Glutamatergic neuron (in vitro differentiated cells): ENCODE data around the gene ADAMTS6. TPM values are rescaled to one million over a fixed set of nuclear protein-coding genes. Genes with fewer than 3 reads are reported as not detected.

ENCODE experiments used
- DNase-seq: peaks from one replicate; pipeline ENCODE4 v3.0.0; 2022
- H3K27ac Mint-ChIP-seq: one replicate; pipeline ENCODE4 v1.8.0; 2020; ENCODE audit warnings: mild to moderate bottlenecking, mixed read lengths, inconsistent platforms; ENCODE audit not compliant: unreplicated experiment
- H3K27me3 Mint-ChIP-seq: one replicate; pipeline ENCODE4 v1.8.0; 2020; ENCODE audit warnings: mild to moderate bottlenecking, moderate library complexity, mixed read lengths, inconsistent platforms; ENCODE audit not compliant: unreplicated experiment
- H3K36me3 Mint-ChIP-seq: one replicate; pipeline ENCODE4 v1.8.0; 2020; ENCODE audit warnings: mild to moderate bottlenecking, mixed read lengths, inconsistent platforms; ENCODE audit not compliant: unreplicated experiment
- H3K4me1 Mint-ChIP-seq: one replicate; pipeline ENCODE4 v1.8.0; 2020; ENCODE audit warnings: mild to moderate bottlenecking, low read depth, mixed read lengths, inconsistent platforms; ENCODE audit not compliant: unreplicated experiment
- H3K4me3 Mint-ChIP-seq: one replicate; pipeline ENCODE4 v1.8.0; 2020; ENCODE audit warnings: mild to moderate bottlenecking, mixed read lengths, inconsistent platforms; ENCODE audit not compliant: unreplicated experiment
- H3K9me3 Mint-ChIP-seq: one replicate; pipeline ENCODE4 v1.8.0; 2020; ENCODE audit warnings: mild to moderate bottlenecking, moderate library complexity, mixed read lengths, inconsistent platforms; ENCODE audit not compliant: unreplicated experiment
- CTCF ChIP-seq: fragments of 200-600 bp; sonication (generic); IDR thresholded peaks from one replicate; pipeline ENCODE4 v1.5.0; 2021; ENCODE audit not compliant: partially characterized antibody, unreplicated experiment
- total RNA-seq: library from RNA; stranded (reverse); fragmentation: NEBNext Ultra II Directional; extraction: Animal tissue kit (Norgen Biotek cat#: 25700); gene quantifications from one replicate; pipeline ENCODE4 v1.2.1, GENCODE V29; 2021; ENCODE audit not compliant: unreplicated experiment

ADAMTS6 gene
- total RNA-seq, 1 donor from 2014 or later, result 2.1 TPM

- Mint-ChIP-seq H3K27me3 (no peaks in the 10 kb centered on the region), H3K4me1 (no peaks in the 10 kb centered on the region), H3K36me3 (no peaks in the 10 kb centered on the region), H3K4me3 (no peak overlapping the region), H3K9me3 (no peaks in the 10 kb centered on the region), H3K27ac (no peak overlapping the region)
- no peak for TF ChIP-seq CTCF
- no peak for DNase-seq
These were observed 47.6 kb downstream of the ADAMTS6 start for GRCh38 chr5:65434122-65434521.

- DNase-seq, result no peak
- H3K4me3 Mint-ChIP-seq, result no peak overlapping the region
- H3K27me3 Mint-ChIP-seq, result no peaks in the 10 kb centered on the region
- no peak for TF ChIP-seq CTCF
- H3K9me3 Mint-ChIP-seq, result no peaks in the 10 kb centered on the region
- H3K36me3 Mint-ChIP-seq, result no peaks in the 10 kb centered on the region
- H3K4me1 Mint-ChIP-seq, result no peaks in the 10 kb centered on the region
- no peak overlapping the region for H3K27ac Mint-ChIP-seq
These were observed 55.1 kb downstream of the ADAMTS6 start for GRCh38 chr5:65426656-65427055.

- TF ChIP-seq CTCF, result no peak
- DNase-seq, result no peak
- no peak overlapping the region for H3K27ac Mint-ChIP-seq
- peaks cover under 1% of the 10 kb centered on the region for H3K9me3 Mint-ChIP-seq
- H3K27me3 Mint-ChIP-seq, result no peaks in the 10 kb centered on the region
- no peak overlapping the region for H3K4me3 Mint-ChIP-seq
- peaks cover 6% of the 10 kb centered on the region for H3K36me3 Mint-ChIP-seq
- no peaks in the 10 kb centered on the region for H3K4me1 Mint-ChIP-seq
These were observed 58.1 kb downstream of the ADAMTS6 start for GRCh38 chr5:65423623-65424022.

- TF ChIP-seq CTCF, result no peak
- no peak overlapping the region for H3K27ac Mint-ChIP-seq
- peaks cover 2% of the 10 kb centered on the region for H3K9me3 Mint-ChIP-seq
- no peaks in the 10 kb centered on the region for H3K4me1 Mint-ChIP-seq
- DNase-seq, result no peak
- H3K4me3 Mint-ChIP-seq, result no peak overlapping the region
- no peaks in the 10 kb centered on the region for H3K27me3 Mint-ChIP-seq
- H3K36me3 Mint-ChIP-seq, result peaks cover 14% of the 10 kb centered on the region
These were observed 63.1 kb downstream of the ADAMTS6 start for GRCh38 chr5:65418661-65419060.

GRCh38 chr5:65413822-65414221 lies 67.9 kb downstream of the ADAMTS6 start:
- H3K4me3 Mint-ChIP-seq, result no peak overlapping the region

More at GRCh38 chr5:65413822-65414221, 67.9 kb downstream of the ADAMTS6 start:
- Mint-ChIP-seq H3K27ac (no peak overlapping the region), H3K9me3 (peaks cover 2% of the 10 kb centered on the region), H3K4me1 (no peaks in the 10 kb centered on the region), H3K27me3 (no peaks in the 10 kb centered on the region), H3K36me3 (peaks cover 10% of the 10 kb centered on the region)
- TF ChIP-seq CTCF, result no peak
- no peak for DNase-seq
